GM12878 (cell line): ENCODE measurements around the gene PGLYRP4.

Experiments
- EZH2 ChIP-seq: IDR thresholded peaks from 2 replicates; pipeline ENCODE4 v1.6.1; 2012; ENCODE audit warnings: low read depth, mild to moderate bottlenecking, control low read depth, inconsistent platforms, low read length, borderline replicate concordance; ENCODE audit not compliant: control insufficient read depth
- POLR2A ChIP-seq: IDR thresholded peaks from 2 replicates; pipeline ENCODE4 v1.6.1; 2011; ENCODE audit warnings: low read depth, mild to moderate bottlenecking, low read length
- POLR2AphosphoS5 ChIP-seq: IDR thresholded peaks from 2 replicates; pipeline ENCODE4 v1.6.1; 2011; ENCODE audit warnings: mild to moderate bottlenecking, low read length, inconsistent platforms
- RCOR1 ChIP-seq: conservative IDR thresholded peaks from 2 replicates; pipeline ENCODE4 v1.6.1; 2012; ENCODE audit warnings: low read depth, low read length, improper control_type of control experiment
- SIN3A ChIP-seq: IDR thresholded peaks from 2 replicates; pipeline ENCODE4 v1.6.1; 2012; ENCODE audit warnings: low read depth, low read length, improper control_type of control experiment
- SP1 ChIP-seq: IDR thresholded peaks from one replicate; pipeline ENCODE4 v1.6.1; 2011; ENCODE audit warnings: low read depth, low read length
- USF2 ChIP-seq: IDR thresholded peaks from 2 replicates; pipeline ENCODE4 v1.6.1; 2011; ENCODE audit warnings: low read depth, low read length, improper control_type of control experiment, borderline replicate concordance
- YY1 ChIP-seq: IDR thresholded peaks from 2 replicates; pipeline ENCODE4 v1.6.1; 2011; ENCODE audit warnings: low read depth, mild to moderate bottlenecking, low read length
- ZNF274 ChIP-seq: IDR thresholded peaks from one replicate; pipeline ENCODE4 v1.8.0; 2011; ENCODE audit not compliant: insufficient read length, insufficient read depth
- TF ChIP-seq, protein P1 (sequence below): fragments of 450-650 bp; IDR thresholded peaks from 2 replicates; pipeline ENCODE4 v1.6.1; 2014; ENCODE audit warnings: mild to moderate bottlenecking
- TF ChIP-seq, protein P2 (sequence below), 3 experiments: IDR thresholded peaks in 2 of 3; conservative IDR thresholded peaks in 1 of 3; 2 replicates each; pipeline ENCODE4 v1.5.1; 2011; ENCODE audit warnings: low read depth in 3 of 3, low read length in 3 of 3, mild to moderate bottlenecking in 3 of 3, control low read depth in 2 of 3, moderate library complexity in 2 of 3, inconsistent platforms in 1 of 3, mixed read lengths in 1 of 3; ENCODE audit not compliant: control insufficient read depth in 2 of 3, insufficient read depth in 1 of 3; ENCODE audit errors: extremely low read depth in 1 of 3

DNA sequence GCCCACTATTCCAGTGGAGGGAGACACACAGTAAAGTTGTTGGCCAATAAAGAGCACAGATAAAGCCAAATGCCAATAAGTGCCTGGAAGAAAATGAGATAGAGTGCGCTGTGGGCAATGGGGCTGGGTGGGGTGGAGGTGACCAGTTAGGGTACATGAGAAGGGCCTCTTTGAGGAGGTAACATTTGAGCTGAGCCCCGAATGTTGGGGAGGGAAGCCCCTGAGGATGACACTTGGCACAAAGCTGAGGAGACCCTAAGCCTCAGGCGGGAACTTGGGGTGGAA lies 10.0 kb upstream of the PGLYRP4 start:
- TF ChIP-seq SIN3A (no peak), RCOR1 (no peak), YY1 (no peak), POLR2A (no peak), EZH2 (no peak), SP1 (no peak), USF2 (no peak), POLR2AphosphoS5 (no peak), ZNF274 (no peak)
- TF ChIP-seq, protein P1, sequence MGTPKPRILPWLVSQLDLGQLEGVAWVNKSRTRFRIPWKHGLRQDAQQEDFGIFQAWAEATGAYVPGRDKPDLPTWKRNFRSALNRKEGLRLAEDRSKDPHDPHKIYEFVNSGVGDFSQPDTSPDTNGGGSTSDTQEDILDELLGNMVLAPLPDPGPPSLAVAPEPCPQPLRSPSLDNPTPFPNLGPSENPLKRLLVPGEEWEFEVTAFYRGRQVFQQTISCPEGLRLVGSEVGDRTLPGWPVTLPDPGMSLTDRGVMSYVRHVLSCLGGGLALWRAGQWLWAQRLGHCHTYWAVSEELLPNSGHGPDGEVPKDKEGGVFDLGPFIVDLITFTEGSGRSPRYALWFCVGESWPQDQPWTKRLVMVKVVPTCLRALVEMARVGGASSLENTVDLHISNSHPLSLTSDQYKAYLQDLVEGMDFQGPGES, result no peak
- TF ChIP-seq, protein P2, sequence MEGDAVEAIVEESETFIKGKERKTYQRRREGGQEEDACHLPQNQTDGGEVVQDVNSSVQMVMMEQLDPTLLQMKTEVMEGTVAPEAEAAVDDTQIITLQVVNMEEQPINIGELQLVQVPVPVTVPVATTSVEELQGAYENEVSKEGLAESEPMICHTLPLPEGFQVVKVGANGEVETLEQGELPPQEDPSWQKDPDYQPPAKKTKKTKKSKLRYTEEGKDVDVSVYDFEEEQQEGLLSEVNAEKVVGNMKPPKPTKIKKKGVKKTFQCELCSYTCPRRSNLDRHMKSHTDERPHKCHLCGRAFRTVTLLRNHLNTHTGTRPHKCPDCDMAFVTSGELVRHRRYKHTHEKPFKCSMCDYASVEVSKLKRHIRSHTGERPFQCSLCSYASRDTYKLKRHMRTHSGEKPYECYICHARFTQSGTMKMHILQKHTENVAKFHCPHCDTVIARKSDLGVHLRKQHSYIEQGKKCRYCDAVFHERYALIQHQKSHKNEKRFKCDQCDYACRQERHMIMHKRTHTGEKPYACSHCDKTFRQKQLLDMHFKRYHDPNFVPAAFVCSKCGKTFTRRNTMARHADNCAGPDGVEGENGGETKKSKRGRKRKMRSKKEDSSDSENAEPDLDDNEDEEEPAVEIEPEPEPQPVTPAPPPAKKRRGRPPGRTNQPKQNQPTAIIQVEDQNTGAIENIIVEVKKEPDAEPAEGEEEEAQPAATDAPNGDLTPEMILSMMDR (IDR thresholded peaks at IDR 0.05 in 2 of 3, conservative IDR thresholded peaks at IDR 0.05 in 1 of 3; ENCODE audit: control insufficient read depth in 2 of 3, extremely low read depth in 1 of 3, insufficient read depth in 1 of 3, low read depth in 3 of 3, low read length in 3 of 3), result no peak
